Natural killer cell (primary cell): ENCODE data around the gene ADCY4. TPM values are rescaled to one million over a fixed set of nuclear protein-coding genes. Genes with fewer than 3 reads are reported as not detected.

Experiments
- ATAC-seq, 3 donors: fragments of 150-1000 bp in 2 of 3; fragments of 200-7000 bp in 1 of 3; cut with Tn5 transposase; 1 replicate in 1 of 3; 2 replicates in 2 of 3; pipeline ENCODE4 v1.10.0; 2021; ENCODE audit warnings: mild to moderate bottlenecking in 2 of 3, moderate library complexity in 2 of 3
- DNase-seq, 2 donors: peaks; one replicate each; pipeline versions ENCODE4 v3.0.0 to v3.0.0-alpha.2; 2013 to 2021; ENCODE audit warnings: mixed read lengths in 1 of 2
- H3K27ac ChIP-seq: one replicate; pipeline ENCODE4 v1.5.1; 2013; ENCODE audit warnings: mild to moderate bottlenecking, low read length
- H3K27me3 ChIP-seq: one replicate; pipeline ENCODE4 v1.6.1; 2013; ENCODE audit warnings: low read length; ENCODE audit not compliant: control insufficient read depth, insufficient read depth
- H3K36me3 ChIP-seq: one replicate; pipeline ENCODE4 v1.6.1; 2013; ENCODE audit warnings: low read length; ENCODE audit not compliant: control insufficient read depth, insufficient read depth
- H3K4me1 ChIP-seq: one replicate; pipeline ENCODE4 v1.6.1; 2013; ENCODE audit warnings: low read length; ENCODE audit not compliant: control insufficient read depth, insufficient read depth
- H3K4me3 ChIP-seq: one replicate; pipeline ENCODE4 v1.5.1; 2013; ENCODE audit warnings: low read length
- H3K9me3 ChIP-seq: one replicate; pipeline ENCODE4 v1.6.1; 2013; ENCODE audit warnings: low read length; ENCODE audit not compliant: control insufficient read depth, insufficient read depth
- H3K27ac Mint-ChIP-seq, 2 donors: one replicate each; pipeline ENCODE4 v1.8.0; 2022; ENCODE audit warnings: mild to moderate bottlenecking in 2 of 2, mixed read lengths in 2 of 2, moderate library complexity in 1 of 2
- H3K27me3 Mint-ChIP-seq, 2 donors: one replicate each; pipeline ENCODE4 v1.8.0; 2022; ENCODE audit warnings: low read depth in 2 of 2, mixed read lengths in 2 of 2
- H3K36me3 Mint-ChIP-seq: one replicate; pipeline ENCODE4 v1.8.0; 2022; ENCODE audit warnings: mixed read lengths
- H3K4me1 Mint-ChIP-seq, 2 donors: one replicate each; pipeline ENCODE4 v1.8.0; 2022; ENCODE audit warnings: mixed read lengths in 2 of 2
- H3K4me3 Mint-ChIP-seq: one replicate; pipeline ENCODE4 v1.8.0; 2022; ENCODE audit warnings: mild to moderate bottlenecking, moderate library complexity, mixed read lengths
- H3K9me3 Mint-ChIP-seq, 2 donors: one replicate each; pipeline ENCODE4 v1.8.0; 2022; ENCODE audit warnings: mixed read lengths in 2 of 2
- CTCF ChIP-seq: fragments of 200-600 bp; IDR thresholded peaks from one replicate; pipeline ENCODE4 v1.8.0; 2022; ENCODE audit warnings: antibody characterized with exemption
- WGBS: methylation state at CpG from one replicate; pipeline ENCODE4 v1.1.7; 2013; ENCODE audit warnings: missing lambda C conversion rate; ENCODE audit not compliant: insufficient coverage; 5-methylcytosine and 5-hydroxymethylcytosine counted together
- intact Hi-C: fragments of 100-400 bp; cut with micrococcal nuclease; formaldehyde crosslinking; loops from one replicate; pipeline ENCODE4 v1.14.2; 2022
- total RNA-seq, 4 donors: library from RNA; stranded (reverse); fragments of 120-200 nt in 1 of 4; gene quantifications; one replicate each; pipeline versions ENCODE4 v1.2.3 to v1.2.4, GENCODE V29; 2013 to 2022

Gene ADCY4
- total RNA-seq, 3 donors from 2014 or later (not counting 1 experiment from before 2014, with no cell fraction given), result 9.8 to 17.6 (median 11.3) TPM

GRCh38 chr14:24290746-24291145, 44.1 kb downstream of the ADCY4 start:
- no peaks in the 10 kb centered on the region for H3K9me3 ChIP-seq
- no peak overlapping the region for H3K27ac ChIP-seq
- no peaks in the 10 kb centered on the region for H3K27me3 ChIP-seq
- Mint-ChIP-seq H3K4me1 (no peaks in the 10 kb centered on the region), H3K36me3 (peaks cover 11% of the 10 kb centered on the region), H3K27ac (no peak overlapping the region), H3K4me3 (no peak overlapping the region), H3K9me3 (no peaks in the 10 kb centered on the region), H3K27me3 (no peaks in the 10 kb centered on the region)
- intact Hi-C loops, result no loop called here
- H3K4me1 ChIP-seq, result peaks cover 16% of the 10 kb centered on the region
- DNase-seq (no peak), ATAC-seq (no peak)
- peaks cover 39% of the 10 kb centered on the region for H3K36me3 ChIP-seq
- 95% methylated on average over 8 of the region's 9 CpGs for WGBS
- TF ChIP-seq CTCF, result no peak
- no peak overlapping the region for H3K4me3 ChIP-seq

- H3K27me3 ChIP-seq, result no peaks in the 10 kb centered on the region
- H3K9me3 Mint-ChIP-seq, result no peaks in the 10 kb centered on the region
- H3K4me3 Mint-ChIP-seq, result no peak overlapping the region
- H3K4me1 Mint-ChIP-seq, result no peaks in the 10 kb centered on the region
- peaks cover 9% of the 10 kb centered on the region for H3K36me3 Mint-ChIP-seq
- DNase-seq, result peak in 1 of 2 donors; percentile 53
- no peaks in the 10 kb centered on the region for H3K27me3 Mint-ChIP-seq
- no peaks in the 10 kb centered on the region for H3K9me3 ChIP-seq
- ATAC-seq, result peak in 2 of 3 donors; percentile 21 to 55
- H3K36me3 ChIP-seq, result peaks cover 35% of the 10 kb centered on the region
- H3K4me1 ChIP-seq, result peaks cover 16% of the 10 kb centered on the region
- intact Hi-C loops, result no loop called here
- H3K27ac Mint-ChIP-seq, result no peak overlapping the region
- H3K27ac ChIP-seq, result no peak overlapping the region
- TF ChIP-seq CTCF, result no peak
- H3K4me3 ChIP-seq, result no peak overlapping the region
- 52% methylated on average over 6 of the region's 6 CpGs for WGBS
These were observed 45.1 kb downstream of the ADCY4 start for GRCh38 chr14:24289649-24290280.

- no peaks in the 10 kb centered on the region for H3K27me3 Mint-ChIP-seq
- ATAC-seq, result no peak
- 96% methylated on average over 5 of the region's 5 CpGs for WGBS
- no peaks in the 10 kb centered on the region for H3K9me3 ChIP-seq
- H3K4me3 Mint-ChIP-seq, result no peak overlapping the region
- intact Hi-C loops, result no loop called here
- no peaks in the 10 kb centered on the region for H3K9me3 Mint-ChIP-seq
- H3K27me3 ChIP-seq, result no peaks in the 10 kb centered on the region
- H3K27ac Mint-ChIP-seq, result no peak overlapping the region
- H3K36me3 Mint-ChIP-seq, result peaks cover 9% of the 10 kb centered on the region
- H3K27ac ChIP-seq, result no peak overlapping the region
- no peak overlapping the region for H3K4me3 ChIP-seq
- no peak for TF ChIP-seq CTCF
- H3K36me3 ChIP-seq, result peaks cover 24% of the 10 kb centered on the region
- peaks cover 19% of the 10 kb centered on the region for H3K4me1 ChIP-seq
- no peaks in the 10 kb centered on the region for H3K4me1 Mint-ChIP-seq
- DNase-seq, result no peak
These were observed 47.9 kb downstream of the ADCY4 start for GRCh38 chr14:24286996-24287395.

GRCh38 chr14:24285351-24285750, 49.5 kb downstream of the ADCY4 start:
- WGBS, result 97% methylated on average over 4 of the region's 4 CpGs

More at GRCh38 chr14:24285351-24285750, 49.5 kb downstream of the ADCY4 start:
- Histone ChIP-seq H3K36me3 (peaks cover 9% of the 10 kb centered on the region), H3K4me1 (peaks cover 16% of the 10 kb centered on the region), H3K4me3 (no peak overlapping the region), H3K27ac (no peak overlapping the region), H3K9me3 (no peaks in the 10 kb centered on the region), H3K27me3 (no peaks in the 10 kb centered on the region)
- no peak for TF ChIP-seq CTCF
- no peak for ATAC-seq
- Mint-ChIP-seq H3K36me3 (peaks cover 2% of the 10 kb centered on the region), H3K4me1 (peaks cover 11 to 12% of the 10 kb centered on the region in 2 donors), H3K27me3 (no peaks in the 10 kb centered on the region), H3K9me3 (no peaks in the 10 kb centered on the region), H3K27ac (no peak overlapping the region), H3K4me3 (no peak overlapping the region)
- intact Hi-C loops, result no loop called here
- no peak for DNase-seq
